HepG2 (cell line): ENCODE measurements around the gene MYO3B. TPM values are rescaled to one million over a fixed set of nuclear protein-coding genes. Genes with fewer than 3 reads are reported as not detected.

ENCODE experiments used
- ATAC-seq: fragments of 200-7000 bp; cut with Tn5 transposase; 3 replicates; pipeline ENCODE4 v1.9.1; 2020; ENCODE audit warnings: mild to moderate bottlenecking, moderate library complexity
- BruUV-seq: library from RNA; stranded (reverse); fragments of 400-500 nt; replicated peaks from 2 replicates; lab custom pipeline; 2021; lab: Mats Ljungman, UMichigan
- CTCF ChIA-PET: fragments of 300-600 bp; formaldehyde crosslinking; extraction: SDS; loops from one replicate; lab custom pipeline; 2021; ENCODE audit warnings: low total read pairs, inconsistent platforms, low intra/inter-chr PET ratio; lab: Yijun Ruan, JAX
- POLR2A ChIA-PET: fragments of 350-600 bp; sonication (Branson Sonifier 250); formaldehyde crosslinking; loops from one replicate; lab custom pipeline; 2020; ENCODE audit warnings: antibody characterized with exemption, inconsistent platforms; lab: Yijun Ruan, JAX
- DNase-seq: peaks from one replicate; pipeline ENCODE4 v3.0.0-alpha.2; 2015; ENCODE audit warnings: low spot score
- FAIRE-seq: peaks from 3 replicates; lab custom pipeline; 2011; peaks lifted over from hg19 to GRCh38; lab: Jason Lieb, UNC
- H2AFZ ChIP-seq: one replicate; pipeline ENCODE4 v1.6.1; 2011; ENCODE audit warnings: low read length, inconsistent platforms
- H3K27ac ChIP-seq: fragments of 300-600 bp; 3 replicates; pipeline ENCODE4 v1.8.0; 2011; ENCODE audit warnings: mixed run types, mild to moderate bottlenecking, mixed read lengths, low read length, inconsistent platforms; ENCODE audit not compliant: insufficient read depth; ENCODE audit errors: extremely low read length
- H3K27me3 ChIP-seq, 2 experiments: fragments of 200-600 bp in 1 of 2; 2 replicates in 1 of 2; 3 replicates in 1 of 2; pipeline versions ENCODE4 v1.6.0 to v1.8.0; 2011; ENCODE audit warnings: low read length in 2 of 2, mild to moderate bottlenecking in 2 of 2, moderate library complexity in 2 of 2, inconsistent platforms in 1 of 2; ENCODE audit not compliant: insufficient read depth in 2 of 2, control insufficient read depth in 1 of 2
- H3K36me3 ChIP-seq, 2 experiments: fragments of 200-600 bp in 1 of 2; replicated peaks in 1 of 2; 2 replicates in 1 of 2; 3 replicates in 1 of 2; pipeline versions ENCODE4 v1.5.1 to v1.8.0; 2011; ENCODE audit warnings: low read length in 2 of 2, inconsistent platforms in 1 of 2; ENCODE audit not compliant: insufficient read depth in 2 of 2, control insufficient read depth in 1 of 2
- H3K4me1 ChIP-seq: 2 replicates; pipeline ENCODE4 v1.5.1; 2012; ENCODE audit warnings: low read length, inconsistent platforms; ENCODE audit not compliant: insufficient read depth
- H3K4me2 ChIP-seq: 2 replicates; pipeline ENCODE4 v1.6.0; 2011; ENCODE audit warnings: low read depth, low read length, inconsistent platforms
- H3K4me3 ChIP-seq, 3 experiments: fragments of 200-600 bp in 1 of 3; sonication (generic), shearing (Covaris generic) in 1 of 3; replicated peaks in 1 of 3; 2 replicates each; pipeline ENCODE4 v1.5.1; 2011 to 2016; ENCODE audit warnings: low read length in 3 of 3, inconsistent platforms in 2 of 3, low read depth in 2 of 3, mild to moderate bottlenecking in 2 of 3, control low read depth in 1 of 3, mixed read lengths in 1 of 3; ENCODE audit not compliant: insufficient read depth in 1 of 3
- H3K79me2 ChIP-seq: one replicate; pipeline ENCODE4 v1.6.1; 2011; ENCODE audit warnings: low read length, inconsistent platforms; ENCODE audit not compliant: insufficient read depth
- H3K9ac ChIP-seq: 2 replicates; pipeline ENCODE4 v1.6.0; 2011; ENCODE audit warnings: mild to moderate bottlenecking, low read depth, low read length, inconsistent platforms; ENCODE audit not compliant: insufficient read depth
- H3K9me3 ChIP-seq: 2 replicates; pipeline ENCODE4 v1.5.1; 2012; ENCODE audit warnings: mild to moderate bottlenecking, low read length
- H4K20me1 ChIP-seq: 2 replicates; pipeline ENCODE4 v1.6.0; 2011; ENCODE audit warnings: inconsistent platforms, mild to moderate bottlenecking, low read length, moderate library complexity; ENCODE audit not compliant: insufficient read depth
- CBX2 ChIP-seq, 2 experiments: fragments of 200-600 bp in 1 of 2; sonication (generic); formaldehyde crosslinking in 1 of 2; IDR thresholded peaks; 2 replicates each; pipeline versions ENCODE4 v1.7.0 to v1.8.1; 2018 to 2022; ENCODE audit warnings: low read depth in 2 of 2, low read length in 1 of 2, mild to moderate bottlenecking in 1 of 2, missing genetic modification reagents in 1 of 2
- E2F2 ChIP-seq: sonication (generic); formaldehyde crosslinking; IDR thresholded peaks from 2 replicates; pipeline ENCODE4 v1.4.0; 2020; ENCODE audit warnings: missing genetic modification reagents, borderline replicate concordance
- GFI1 ChIP-seq: sonication (generic); formaldehyde crosslinking; IDR thresholded peaks from 2 replicates; pipeline ENCODE4 v1.5.0; 2020; ENCODE audit warnings: missing genetic modification reagents, mild to moderate bottlenecking, borderline replicate concordance
- GTF3A ChIP-seq: sonication (generic); formaldehyde crosslinking; conservative IDR thresholded peaks from 2 replicates; pipeline ENCODE4 v1.4.0; 2020; ENCODE audit warnings: mild to moderate bottlenecking, missing genetic modification reagents
- KLF9 ChIP-seq: IDR thresholded peaks from 2 replicates; pipeline ENCODE4 v1.6.1; 2016; ENCODE audit warnings: low read depth
- NFE2 ChIP-seq: sonication (generic); formaldehyde crosslinking; IDR thresholded peaks from 2 replicates; pipeline ENCODE4 v1.4.0; 2020; ENCODE audit warnings: missing genetic modification reagents
- NRL ChIP-seq: sonication (generic); formaldehyde crosslinking; IDR thresholded peaks from 2 replicates; pipeline ENCODE4 v1.5.0; 2020; ENCODE audit warnings: missing genetic modification reagents, mild to moderate bottlenecking, moderate library complexity, borderline replicate concordance
- SIN3B ChIP-seq: fragments of 150-350 bp; IDR thresholded peaks from 2 replicates; pipeline ENCODE4 v1.6.1; 2014; ENCODE audit warnings: low read length
- SMAD3 ChIP-seq: sonication (generic); formaldehyde crosslinking; IDR thresholded peaks from 2 replicates; pipeline ENCODE4 v1.4.0; 2020; ENCODE audit warnings: missing genetic modification reagents
- TCF12 ChIP-seq, 2 experiments: fragments of 450-650 bp in 1 of 2; sonication (generic) in 1 of 2; formaldehyde crosslinking in 1 of 2; IDR thresholded peaks; 2 replicates each; pipeline versions ENCODE4 v1.6.1 to v1.8.0; 2017 to 2022; ENCODE audit warnings: antibody characterized with exemption in 1 of 2, mild to moderate bottlenecking in 1 of 2, missing genetic modification reagents in 1 of 2, moderate library complexity in 1 of 2
- THAP8 ChIP-seq: sonication (generic); formaldehyde crosslinking; IDR thresholded peaks from 2 replicates; pipeline ENCODE4 v1.5.1; 2020; ENCODE audit warnings: missing genetic modification reagents, mild to moderate bottlenecking, borderline replicate concordance
- ZNF20 ChIP-seq: sonication (generic); formaldehyde crosslinking; IDR thresholded peaks from 2 replicates; pipeline ENCODE4 v1.4.0; 2020; ENCODE audit warnings: mild to moderate bottlenecking, moderate library complexity, missing genetic modification reagents
- ZNF3 ChIP-seq: IDR thresholded peaks from 2 replicates; pipeline ENCODE4 v1.7.0; 2017; ENCODE audit warnings: inconsistent platforms
- ZNF496 ChIP-seq: sonication (generic); formaldehyde crosslinking; IDR thresholded peaks from 2 replicates; pipeline ENCODE4 v1.8.1; 2023; ENCODE audit warnings: mild to moderate bottlenecking, moderate library complexity, missing genetic modification reagents; ENCODE audit not compliant: insufficient replicate concordance
- ZNF646 ChIP-seq: sonication (generic); formaldehyde crosslinking; IDR thresholded peaks from 2 replicates; pipeline ENCODE4 v1.9.0; 2021; ENCODE audit warnings: mild to moderate bottlenecking, missing genetic modification reagents
- ZSCAN30 ChIP-seq: sonication (generic); formaldehyde crosslinking; IDR thresholded peaks from 2 replicates; pipeline ENCODE4 v1.5.0; 2020; ENCODE audit warnings: mild to moderate bottlenecking, missing genetic modification reagents
- in situ Hi-C: cut with HindIII; loops from 2 replicates; pipeline ENCODE4 v1.10.0; 2017; ENCODE audit warnings: low pct_unique_long_range_greater_than_20kb; ENCODE audit not compliant: extremely low pct_ligation_motif_present
- intact Hi-C: fragments of 100-400 bp; cut with micrococcal nuclease; formaldehyde crosslinking; loops from one replicate; pipeline ENCODE4 v1.10.0; 2022; ENCODE audit not compliant: unreplicated experiment
- polyA plus RNA-seq, 8 experiments: library from polyadenylated mRNA; depleted of rRNA in 3 of 8; stranded (reverse) in 7 of 8; unstranded in 1 of 8; fragments of >200 nt; fragmentation: Illumina TruSeq in 4 of 8; extraction: Trizol in 4 of 8; gene quantifications; 2 replicates each; pipeline versions ENCODE4 v1.2.1 to v1.2.3, GENCODE V29; 2011 to 2016; ENCODE audit warnings: low read depth in 4 of 8, missing spikeins in 1 of 8, mixed read lengths in 1 of 8; ENCODE audit not compliant: insufficient read depth in 1 of 8
- total RNA-seq, 5 experiments: library from RNA; depleted of rRNA; stranded (reverse); fragments of >200 nt; fragmentation: Illumina TruSeq; extraction: Trizol; gene quantifications; 2 replicates each; pipeline ENCODE4 v1.2.3, GENCODE V29; 2016; ENCODE audit warnings: low read depth in 1 of 5

MYO3B gene
- total and polyA plus RNA-seq, 2 of the 13 experiments (the other 11 are each of a cell fraction or from before 2014, with no cell fraction given), result 0.01 TPM; not detected in 1

GRCh38 chr2:170185319-170185718, 7.4 kb downstream of the MYO3B start:
- DNase-seq (no peak), ATAC-seq (no peak), FAIRE-seq (no peak)
- H3K4me2 ChIP-seq, result no peak overlapping the region
- no peaks in the 10 kb centered on the region for H4K20me1 ChIP-seq
- H3K4me3 ChIP-seq, result no peak overlapping the region
- ChIA-PET POLR2A (no interaction called here), CTCF (no interaction called here)
- BruUV-seq, result no TSS peak
- no peak overlapping the region for H2AFZ ChIP-seq
- H3K27ac ChIP-seq, result no peak overlapping the region
- H3K4me1 ChIP-seq, result no peaks in the 10 kb centered on the region
- no peaks in the 10 kb centered on the region for H3K27me3 ChIP-seq
- H3K9ac ChIP-seq, result no peak overlapping the region
- H3K79me2 ChIP-seq, result no peaks in the 10 kb centered on the region
- peaks cover 9% of the 10 kb centered on the region for H3K9me3 ChIP-seq
- H3K36me3 ChIP-seq, result no peaks in the 10 kb centered on the region
- intact Hi-C loops (no loop called here), in situ Hi-C loops (no loop called here)
- TF ChIP-seq SIN3B (no peak), ZNF3 (CRISPR knock-in tag) (no peak), THAP8 (CRISPR knock-in tag) (no peak), ZSCAN30 (CRISPR knock-in tag) (no peak), ZNF646 (CRISPR knock-in tag) (no peak), ZNF496 (CRISPR knock-in tag) (no peak), SMAD3 (CRISPR knock-in tag) (no peak), GTF3A (CRISPR knock-in tag) (no peak), GFI1 (no peak), E2F2 (CRISPR knock-in tag) (no peak), KLF9 (CRISPR knock-in tag) (no peak), NRL (no peak), ZNF20 (no peak), NFE2 (CRISPR knock-in tag) (no peak), TCF12 (IDR thresholded peaks at IDR 0.05) (no peak), TCF12 (CRISPR knock-in tag; IDR thresholded peaks at IDR 0.05) (no peak), CBX2 (IDR thresholded peaks at IDR 0.05; ENCODE audit: low read depth, low read length) (no peak), CBX2 (CRISPR knock-in tag; IDR thresholded peaks at IDR 0.05; ENCODE audit: low read depth) (no peak)
